ENCODE data around the gene LAMTOR4.
"Not testable (repeated sequence)": the region's sequence is repeated elsewhere in the genome, so short reads cannot be mapped to it uniquely, and the experiment has no call there.

LAMTOR4 gene

GRCh38 chr7:100192281-100192862 lies 43.7 kb downstream of the LAMTOR4 start:
- H3K9ac ChIP-seq (ENCODE audit: low read depth, low read length); H3K27ac ChIP-seq (ENCODE audit: low read depth, low read length); H3K4me3 ChIP-seq (ENCODE audit: low read depth, low read length); H3K4me1 ChIP-seq (ENCODE audit: control insufficient read depth, insufficient read depth, low read length); H3K27me3 ChIP-seq (ENCODE audit: control insufficient read depth, insufficient read depth, low read length); H3K9me3 ChIP-seq (ENCODE audit: control insufficient read depth, insufficient read depth, low read length); H3K36me3 ChIP-seq (ENCODE audit: control insufficient read depth, insufficient read depth, low read length): not testable (repeated sequence)

GRCh38 chr7:100192969-100193368 lies 44.3 kb downstream of the LAMTOR4 start:
- Histone ChIP-seq H3K9me3 (ENCODE audit: control insufficient read depth, insufficient read depth, low read length) (no peaks in the 10 kb centered on the region), H3K27me3 (ENCODE audit: control insufficient read depth, insufficient read depth, low read length) (no peaks in the 10 kb centered on the region; the same call in 1 of the 2 replicates), H3K36me3 (ENCODE audit: control insufficient read depth, insufficient read depth, low read length) (no peaks in the 10 kb centered on the region), H3K4me1 (ENCODE audit: control insufficient read depth, insufficient read depth, low read length) (no peaks in the 10 kb centered on the region), H3K9ac (ENCODE audit: low read depth, low read length) (no peak overlapping the region), H3K27ac (ENCODE audit: low read depth, low read length) (no peak overlapping the region), H3K4me3 (ENCODE audit: low read depth, low read length) (no peak overlapping the region)

- Histone ChIP-seq H3K4me3 (ENCODE audit: low read depth, low read length) (no peak overlapping the region), H3K27me3 (ENCODE audit: control insufficient read depth, insufficient read depth, low read length) (no peaks in the 10 kb centered on the region; the same call in 1 of the 2 replicates), H3K9me3 (ENCODE audit: control insufficient read depth, insufficient read depth, low read length) (no peaks in the 10 kb centered on the region), H3K36me3 (ENCODE audit: control insufficient read depth, insufficient read depth, low read length) (no peaks in the 10 kb centered on the region), H3K27ac (ENCODE audit: low read depth, low read length) (no peak overlapping the region), H3K9ac (ENCODE audit: low read depth, low read length) (no peak overlapping the region), H3K4me1 (ENCODE audit: control insufficient read depth, insufficient read depth, low read length) (no peaks in the 10 kb centered on the region)
These were observed 46.5 kb downstream of the LAMTOR4 start for GRCh38 chr7:100195222-100195621.

GRCh38 chr7:100195901-100196322 lies 47.2 kb downstream of the LAMTOR4 start:
- H3K9me3 ChIP-seq (ENCODE audit: control insufficient read depth, insufficient read depth, low read length); H3K9ac ChIP-seq (ENCODE audit: low read depth, low read length); H3K4me1 ChIP-seq (ENCODE audit: control insufficient read depth, insufficient read depth, low read length); H3K27me3 ChIP-seq (ENCODE audit: control insufficient read depth, insufficient read depth, low read length); H3K27ac ChIP-seq (ENCODE audit: low read depth, low read length); H3K36me3 ChIP-seq (ENCODE audit: control insufficient read depth, insufficient read depth, low read length); H3K4me3 ChIP-seq (ENCODE audit: low read depth, low read length): not testable (repeated sequence)

DNA sequence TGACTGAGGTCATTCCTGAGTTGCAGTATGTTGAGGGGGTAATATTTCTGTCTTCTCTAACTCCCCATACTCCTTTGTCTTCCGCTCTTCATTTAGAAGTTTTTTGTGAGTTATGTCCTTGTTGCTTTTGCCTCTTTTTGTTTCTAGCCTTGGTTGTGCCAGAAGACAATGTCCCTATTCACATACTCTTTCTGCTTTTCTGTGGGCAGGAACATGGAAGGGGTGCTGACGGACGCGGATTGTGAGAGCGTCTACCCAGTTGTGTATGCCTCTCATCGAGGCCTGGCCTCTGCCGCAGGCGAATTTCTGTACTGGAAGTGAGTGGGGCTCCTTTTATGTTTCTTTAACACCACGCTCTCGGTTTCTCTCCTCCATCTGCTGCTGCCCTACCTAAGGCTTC lies 49.5 kb downstream of the LAMTOR4 start:
- H3K27ac ChIP-seq (ENCODE audit: low read depth, low read length) = no peak overlapping the region
- H3K4me1 ChIP-seq (ENCODE audit: control insufficient read depth, insufficient read depth, low read length) = 0 out of 2 replicates have a peak, but pooled peaks cover 6% of the 10 kb centered on the region
- no peak overlapping the region for H3K4me3 ChIP-seq (ENCODE audit: low read depth, low read length)
- no peaks in the 10 kb centered on the region for H3K9me3 ChIP-seq (ENCODE audit: control insufficient read depth, insufficient read depth, low read length)
- peaks cover 2% of the 10 kb centered on the region for H3K27me3 ChIP-seq (ENCODE audit: control insufficient read depth, insufficient read depth, low read length)
- H3K36me3 ChIP-seq (ENCODE audit: control insufficient read depth, insufficient read depth, low read length) = no peaks in the 10 kb centered on the region
- no peak overlapping the region for H3K9ac ChIP-seq (ENCODE audit: low read depth, low read length)

DNA sequence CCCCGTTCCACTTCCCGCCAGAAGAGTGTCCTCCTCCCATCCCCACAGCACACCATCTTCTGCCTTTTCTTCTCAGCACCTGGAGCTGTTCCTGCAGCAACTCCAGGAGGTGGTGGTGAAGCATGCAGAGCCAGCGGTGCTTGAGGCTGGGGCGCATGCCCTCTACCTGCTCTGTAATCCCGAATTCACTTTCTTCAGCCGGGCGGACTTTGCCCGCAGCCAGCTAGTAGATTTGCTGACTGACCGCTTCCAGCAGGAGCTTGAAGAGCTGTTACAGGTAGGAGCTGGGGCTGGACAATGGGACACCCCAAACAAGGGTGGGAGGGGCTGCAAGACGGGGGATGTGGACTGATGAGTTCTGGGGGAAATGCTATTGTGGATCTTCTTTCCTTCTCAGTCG lies 52.0 kb downstream of the LAMTOR4 start:
- H3K4me1 ChIP-seq (ENCODE audit: control insufficient read depth, insufficient read depth, low read length) = 0 out of 2 replicates have a peak, but pooled peaks cover 6% of the 10 kb centered on the region
- no peak overlapping the region for H3K27ac ChIP-seq (ENCODE audit: low read depth, low read length)
- H3K9ac ChIP-seq (ENCODE audit: low read depth, low read length) = no peak overlapping the region
- no peaks in the 10 kb centered on the region for H3K9me3 ChIP-seq (ENCODE audit: control insufficient read depth, insufficient read depth, low read length)
- H3K27me3 ChIP-seq (ENCODE audit: control insufficient read depth, insufficient read depth, low read length) = peaks cover 2% of the 10 kb centered on the region
- H3K4me3 ChIP-seq (ENCODE audit: low read depth, low read length) = no peak overlapping the region
- H3K36me3 ChIP-seq (ENCODE audit: control insufficient read depth, insufficient read depth, low read length) = no peaks in the 10 kb centered on the region
